K562 (cell line): Measurements from ENCODE around the gene UTP4. TPM values are rescaled to one million over a fixed set of nuclear protein-coding genes. Genes with fewer than 3 reads are reported as not detected.

Experiments used
- ATF2 ChIP-seq: sonication (generic); formaldehyde crosslinking; IDR thresholded peaks from 2 replicates; pipeline ENCODE4 v1.8.1; 2022; ENCODE audit warnings: missing genetic modification reagents
- COPS2 ChIP-seq: fragments of 450-650 bp; conservative IDR thresholded peaks from 2 replicates; pipeline ENCODE4 v1.6.1; 2016; ENCODE audit warnings: mild to moderate bottlenecking, moderate library complexity
- DACH1 ChIP-seq: fragments of 450-650 bp; IDR thresholded peaks from 2 replicates; pipeline ENCODE4 v1.6.1; 2018; ENCODE audit not compliant: partially characterized antibody
- HCFC1 ChIP-seq: IDR thresholded peaks from 2 replicates; pipeline ENCODE4 v1.6.1; 2012; ENCODE audit warnings: low read depth, low read length, improper control_type of control experiment
- HNRNPH1 ChIP-seq: fragments of 200-400 bp; formaldehyde crosslinking; optimal IDR thresholded peaks from 2 replicates; pipeline ENCODE3; 2017; ENCODE audit warnings: low read depth, mild to moderate bottlenecking, low read length, moderate library complexity
- JUN ChIP-seq, 2 experiments: sonication (generic) in 1 of 2; formaldehyde crosslinking in 1 of 2; IDR thresholded peaks; 2 replicates each; pipeline versions ENCODE4 v1.6.1 to v1.8.0; 2012 to 2022; ENCODE audit warnings: borderline replicate concordance in 2 of 2, mild to moderate bottlenecking in 2 of 2, improper control_type of control experiment in 1 of 2, low read depth in 1 of 2, low read length in 1 of 2, missing genetic modification reagents in 1 of 2
- KDM1A ChIP-seq, 2 experiments: fragments of 450-650 bp; IDR thresholded peaks; 2 replicates each; pipeline ENCODE4 v1.6.1; 2016; ENCODE audit warnings: mild to moderate bottlenecking in 2 of 2
- MCM7 ChIP-seq, 2 experiments: fragments of 450-650 bp; IDR thresholded peaks; 2 replicates each; pipeline ENCODE4 v1.6.1; 2016 to 2018
- MYC ChIP-seq, 2 experiments: fragments of 250-450 bp in 1 of 2; sonication (Bioruptor Pico) in 1 of 2; IDR thresholded peaks; 2 replicates each; pipeline versions ENCODE4 v1.5.1 to v1.6.1; 2012 to 2021; ENCODE audit warnings: low read depth in 2 of 2, borderline replicate concordance in 1 of 2, improper control_type of control experiment in 1 of 2, low read length in 1 of 2, mild to moderate bottlenecking in 1 of 2, moderate library complexity in 1 of 2
- NCOA1 ChIP-seq: fragments of 450-650 bp; IDR thresholded peaks from 2 replicates; pipeline ENCODE4 v1.6.1; 2016; ENCODE audit warnings: low read depth
- PCBP2 ChIP-seq: fragments of 200-400 bp; formaldehyde crosslinking; IDR thresholded peaks from 2 replicates; pipeline ENCODE4 v1.6.1; 2018; ENCODE audit warnings: low read length, low read depth, mild to moderate bottlenecking, moderate library complexity; ENCODE audit not compliant: poor library complexity, severe bottlenecking
- SIN3A ChIP-seq, 2 experiments: fragments of 150-350 bp in 1 of 2; IDR thresholded peaks; 2 replicates each; pipeline ENCODE4 v1.6.1; 2011 to 2016; ENCODE audit warnings: borderline replicate concordance in 2 of 2, low read depth in 2 of 2, low read length in 2 of 2, mild to moderate bottlenecking in 2 of 2, moderate library complexity in 2 of 2; ENCODE audit not compliant: control insufficient read depth in 1 of 2
- SOX6 ChIP-seq: fragments of 450-650 bp; IDR thresholded peaks from 2 replicates; pipeline ENCODE4 v1.6.1; 2014; ENCODE audit warnings: mild to moderate bottlenecking
- SUPT5H ChIP-seq: fragments of 450-650 bp; IDR thresholded peaks from 2 replicates; pipeline ENCODE4 v1.6.1; 2016
- THRB ChIP-seq: fragments of 450-650 bp; formaldehyde crosslinking; conservative IDR thresholded peaks from 2 replicates; pipeline ENCODE4 v1.4.0; 2022; ENCODE audit warnings: mild to moderate bottlenecking, missing genetic modification characterization
- ZFX ChIP-seq: sonication (generic); formaldehyde crosslinking; IDR thresholded peaks from 2 replicates; pipeline ENCODE4 v1.8.0; 2022; ENCODE audit warnings: mild to moderate bottlenecking, missing genetic modification reagents, moderate library complexity
- ZNF140 ChIP-seq: fragments of 250-450 bp; sonication (Bioruptor Pico); IDR thresholded peaks from 2 replicates; pipeline ENCODE4 v1.8.0; 2021; ENCODE audit warnings: moderate library complexity, mild to moderate bottlenecking, inconsistent platforms
- ZNF146 ChIP-seq: IDR thresholded peaks from one replicate; pipeline ENCODE4 v1.6.1; 2018; ENCODE audit warnings: missing compliant biosample characterization; ENCODE audit not compliant: unreplicated experiment
- ZNF212 ChIP-seq: fragments of 450-650 bp; formaldehyde crosslinking; IDR thresholded peaks from 2 replicates; pipeline ENCODE4 v1.4.0; 2020; ENCODE audit warnings: mild to moderate bottlenecking
- polyA plus RNA-seq, 8 experiments: library from polyadenylated mRNA; depleted of rRNA in 4 of 8; stranded (reverse) in 5 of 8; unstranded in 3 of 8; fragments of >200 nt; fragmentation: Nextera tagmentation in 2 of 8; fragmentation: Illumina TruSeq in 1 of 8; extraction: Ambion mirVana in 2 of 8; extraction: Trizol in 1 of 8; gene quantifications; 2 replicates each; pipeline versions ENCODE4 v1.2.1 to v1.2.3, GENCODE V29; 2011 to 2014; ENCODE audit warnings: inconsistent platforms in 1 of 8, missing spikeins in 1 of 8
- total RNA-seq, 7 experiments: library from RNA; depleted of rRNA in 6 of 7; stranded (reverse); fragments of >200 nt in 6 of 7; fragmentation: Illumina TruSeq in 2 of 7; extraction: Trizol in 2 of 7; gene quantifications; 2 replicates each; pipeline versions ENCODE4 v1.2.1 to v1.2.3, GENCODE V29; 2011 to 2021; ENCODE audit warnings: low replicate concordance in 1 of 7
- TF ChIP-seq, protein P1 (sequence below): fragments of 450-650 bp; IDR thresholded peaks from 2 replicates; pipeline ENCODE4 v1.6.1; 2016; ENCODE audit warnings: antibody characterized with exemption
- TF ChIP-seq, protein P2 (sequence below): sonication (generic); formaldehyde crosslinking; IDR thresholded peaks from 2 replicates; pipeline ENCODE4 v1.8.0; 2022; ENCODE audit warnings: mild to moderate bottlenecking, low read depth, missing genetic modification reagents
- TF ChIP-seq, protein P3 (sequence below): fragments of 250-450 bp; sonication (Bioruptor Pico); IDR thresholded peaks from 2 replicates; pipeline ENCODE4 v1.6.1; 2021; ENCODE audit warnings: mild to moderate bottlenecking

Gene UTP4
- total and polyA plus RNA-seq, 9 of the 15 experiments (the other 6 are each of a cell fraction or from before 2014, with no cell fraction given), result 46.1 to 203 (median 145) TPM

DNA sequence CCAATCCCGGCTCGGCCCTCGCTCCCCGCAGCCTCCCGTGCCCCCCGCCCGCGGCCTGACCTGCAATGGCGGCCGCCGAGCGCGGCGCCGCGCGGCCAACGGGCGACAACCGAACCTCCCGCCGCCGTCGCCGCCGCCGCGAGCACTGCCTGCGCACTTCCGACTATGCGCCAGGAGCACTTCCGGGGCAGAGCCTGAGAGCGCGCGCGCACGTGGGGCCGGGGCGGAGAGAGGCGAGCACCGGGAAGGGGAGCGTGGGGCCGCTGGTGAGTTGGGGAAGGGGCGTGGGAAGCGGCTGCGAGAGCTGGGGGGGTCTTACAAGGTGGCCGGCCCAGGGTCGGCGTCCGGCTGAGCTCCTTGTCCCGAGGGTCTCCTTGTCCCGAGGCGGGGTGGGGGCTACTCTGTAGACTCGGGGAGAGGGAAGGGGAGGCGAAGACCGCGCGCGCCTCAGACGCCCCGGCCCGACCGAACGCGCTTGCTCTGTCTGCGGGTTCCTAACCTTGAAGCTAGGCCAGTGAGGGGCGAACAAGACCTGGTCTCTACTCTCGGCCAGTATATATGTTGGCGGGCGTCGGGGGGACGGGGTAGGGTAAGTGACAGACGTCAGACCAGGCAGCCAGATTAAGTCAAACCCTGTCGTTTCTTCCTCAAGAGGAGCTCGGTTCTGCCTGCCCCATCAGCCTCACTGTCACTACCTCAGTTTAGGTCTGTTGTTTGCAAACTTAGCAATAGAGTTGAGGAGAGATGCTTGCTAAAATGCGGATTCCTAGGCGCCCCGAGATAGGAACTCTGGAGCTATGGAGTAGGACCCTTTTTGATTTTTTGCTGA is at the start of gene UTP4, which contains the start of gene CHTF8 (continued):
- TF ChIP-seq ATF2 (CRISPR knock-in tag), result no peak
- TF ChIP-seq THRB (CRISPR knock-in tag), result peak; percentile 93; the same call in 1 of the 2 replicates
- TF ChIP-seq ZNF212 (CRISPR knock-in tag), result no peak
- TF ChIP-seq, protein P1, sequence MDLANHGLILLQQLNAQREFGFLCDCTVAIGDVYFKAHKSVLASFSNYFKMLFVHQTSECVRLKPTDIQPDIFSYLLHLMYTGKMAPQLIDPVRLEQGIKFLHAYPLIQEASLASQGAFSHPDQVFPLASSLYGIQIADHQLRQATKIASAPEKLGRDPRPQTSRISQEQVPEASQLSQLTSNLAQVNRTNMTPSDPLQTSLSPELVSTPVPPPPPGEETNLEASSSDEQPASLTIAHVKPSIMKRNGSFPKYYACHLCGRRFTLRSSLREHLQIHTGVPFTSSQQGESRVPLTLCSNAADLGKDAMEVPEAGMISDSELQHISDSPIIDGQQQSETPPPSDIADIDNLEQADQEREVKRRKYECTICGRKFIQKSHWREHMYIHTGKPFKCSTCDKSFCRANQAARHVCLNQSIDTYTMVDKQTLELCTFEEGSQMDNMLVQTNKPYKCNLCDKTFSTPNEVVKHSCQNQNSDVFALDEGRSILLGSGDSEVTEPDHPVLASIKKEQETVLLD, result peak; percentile 42; the same call in 1 of the 2 replicates
- TF ChIP-seq, protein P2, sequence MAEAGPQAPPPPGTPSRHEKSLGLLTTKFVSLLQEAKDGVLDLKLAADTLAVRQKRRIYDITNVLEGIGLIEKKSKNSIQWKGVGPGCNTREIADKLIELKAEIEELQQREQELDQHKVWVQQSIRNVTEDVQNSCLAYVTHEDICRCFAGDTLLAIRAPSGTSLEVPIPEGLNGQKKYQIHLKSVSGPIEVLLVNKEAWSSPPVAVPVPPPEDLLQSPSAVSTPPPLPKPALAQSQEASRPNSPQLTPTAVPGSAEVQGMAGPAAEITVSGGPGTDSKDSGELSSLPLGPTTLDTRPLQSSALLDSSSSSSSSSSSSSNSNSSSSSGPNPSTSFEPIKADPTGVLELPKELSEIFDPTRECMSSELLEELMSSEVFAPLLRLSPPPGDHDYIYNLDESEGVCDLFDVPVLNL (CRISPR knock-in tag), result no peak
- TF ChIP-seq HNRNPH1, result no peak
- peak; percentile 32 for TF ChIP-seq SUPT5H
- peak; percentile 42 for TF ChIP-seq PCBP2
- no peak for TF ChIP-seq ZNF140 (CRISPR knock-in tag)
- TF ChIP-seq, protein P3, sequence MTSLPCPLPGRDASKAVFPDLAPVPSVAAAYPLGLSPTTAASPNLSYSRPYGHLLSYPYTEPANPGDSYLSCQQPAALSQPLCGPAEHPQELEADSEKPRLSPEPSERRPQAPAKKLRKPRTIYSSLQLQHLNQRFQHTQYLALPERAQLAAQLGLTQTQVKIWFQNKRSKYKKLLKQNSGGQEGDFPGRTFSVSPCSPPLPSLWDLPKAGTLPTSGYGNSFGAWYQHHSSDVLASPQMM (CRISPR knock-in tag), result no peak
- TF ChIP-seq HCFC1, result peak; percentile 76
- TF ChIP-seq NCOA1, result no peak
- no peak for TF ChIP-seq KDM1A (IDR thresholded peaks at IDR 0.05)
- no peak for TF ChIP-seq MCM7 (IDR thresholded peaks at IDR 0.05)
- TF ChIP-seq ZFX (CRISPR knock-in tag), result peak; percentile 47
- TF ChIP-seq JUN (IDR thresholded peaks at IDR 0.05; ENCODE audit: borderline replicate concordance, low read depth, low read length), result peak; percentile 15; the same call in 1 of the 2 replicates
- TF ChIP-seq JUN (CRISPR knock-in tag; IDR thresholded peaks at IDR 0.05; ENCODE audit: borderline replicate concordance), result no peak
- no peak for TF ChIP-seq DACH1
- no peak for TF ChIP-seq SOX6
- no peak for TF ChIP-seq ZNF146 (CRISPR knock-in tag)
- peak; percentile 98 for TF ChIP-seq MYC (IDR thresholded peaks at IDR 0.05; ENCODE audit: low read depth, low read length)
- TF ChIP-seq MYC (CRISPR knock-in tag; IDR thresholded peaks at IDR 0.05; ENCODE audit: borderline replicate concordance, low read depth), result peak; percentile 92
- no peak for TF ChIP-seq COPS2
- peak; percentile 92 to 97; a peak in 3 of 4 replicates for TF ChIP-seq SIN3A (IDR thresholded peaks at IDR 0.05; ENCODE audit: borderline replicate concordance in 2 of 2, control insufficient read depth in 1 of 2, low read depth in 2 of 2, low read length in 2 of 2)
